H9 (cell line): ENCODE data around the gene ASAP3. TPM values are rescaled to one million over a fixed set of nuclear protein-coding genes. Genes with fewer than 3 reads are reported as not detected.

Source experiments
- DNase-seq: peaks from one replicate; pipeline ENCODE4 v3.0.0-alpha.2; 2017
- H2AFZ ChIP-seq: one replicate; pipeline ENCODE4 v1.6.1; 2013; ENCODE audit warnings: mild to moderate bottlenecking, low read length, control low read depth, moderate library complexity
- H2AK5ac ChIP-seq: 2 replicates; pipeline ENCODE4 v1.6.1; 2013; ENCODE audit warnings: low read length, control low read depth, mixed read lengths; ENCODE audit not compliant: insufficient read length
- H2BK120ac ChIP-seq: one replicate; pipeline ENCODE4 v1.6.1; 2013; ENCODE audit warnings: low read depth, mild to moderate bottlenecking, low read length, control low read depth, inconsistent platforms; ENCODE audit not compliant: poor library complexity, severe bottlenecking
- H2BK12ac ChIP-seq: 2 replicates; pipeline ENCODE4 v1.6.1; 2013; ENCODE audit warnings: low read length, control low read depth, mixed read lengths, low read depth; ENCODE audit not compliant: insufficient read length
- H2BK15ac ChIP-seq: 2 replicates; pipeline ENCODE4 v1.6.1; 2013; ENCODE audit warnings: low read depth, low read length, control low read depth
- H2BK20ac ChIP-seq: one replicate; pipeline ENCODE4 v1.6.1; 2013; ENCODE audit warnings: low read depth, mild to moderate bottlenecking, low read length, control low read depth, inconsistent platforms; ENCODE audit not compliant: poor library complexity, severe bottlenecking
- H2BK5ac ChIP-seq: 2 replicates; pipeline ENCODE4 v1.6.1; 2013; ENCODE audit warnings: low read length, control low read depth, mixed read lengths; ENCODE audit not compliant: insufficient read length
- H3K14ac ChIP-seq: 2 replicates; pipeline ENCODE4 v1.6.1; 2013; ENCODE audit warnings: low read length, control low read depth; ENCODE audit not compliant: insufficient read depth
- H3K18ac ChIP-seq: 2 replicates; pipeline ENCODE4 v1.6.1; 2013; ENCODE audit warnings: low read depth, mild to moderate bottlenecking, mixed read lengths, low read length, control low read depth; ENCODE audit not compliant: insufficient read length
- H3K23ac ChIP-seq: 2 replicates; pipeline ENCODE4 v1.6.1; 2013; ENCODE audit warnings: low read length, control low read depth, mixed read lengths, low read depth; ENCODE audit not compliant: insufficient read length
- H3K23me2 ChIP-seq: 2 replicates; pipeline ENCODE4 v1.6.1; 2013; ENCODE audit warnings: low read depth, mild to moderate bottlenecking, mixed read lengths, low read length, control low read depth; ENCODE audit not compliant: insufficient read length, poor library complexity, severe bottlenecking
- H3K27ac ChIP-seq: 2 replicates; pipeline ENCODE4 v1.5.1; 2013; ENCODE audit warnings: low read length, control low read depth, mixed read lengths, low read depth; ENCODE audit not compliant: insufficient read length
- H3K27me3 ChIP-seq: 2 replicates; pipeline ENCODE4 v1.6.1; 2013; ENCODE audit warnings: low read length, control low read depth, inconsistent platforms; ENCODE audit not compliant: insufficient read depth
- H3K4ac ChIP-seq: 2 replicates; pipeline ENCODE4 v1.6.1; 2013; ENCODE audit warnings: low read depth, mild to moderate bottlenecking, control low read depth, inconsistent platforms, low read length, moderate library complexity
- H3K4me1 ChIP-seq: 2 replicates; pipeline ENCODE4 v1.6.1; 2013; ENCODE audit warnings: low read length, control low read depth, inconsistent platforms; ENCODE audit not compliant: insufficient read depth
- H3K4me2 ChIP-seq: 2 replicates; pipeline ENCODE4 v1.6.1; 2013; ENCODE audit warnings: low read length, control low read depth, mixed read lengths; ENCODE audit not compliant: insufficient read length, insufficient read depth
- H3K56ac ChIP-seq: 2 replicates; pipeline ENCODE4 v1.6.1; 2013; ENCODE audit warnings: low read depth, mild to moderate bottlenecking, mixed read lengths, low read length, control low read depth; ENCODE audit not compliant: insufficient read length
- H3K79me1 ChIP-seq: 2 replicates; pipeline ENCODE4 v1.6.1; 2013; ENCODE audit warnings: low read depth, mild to moderate bottlenecking, moderate library complexity, low read length, control low read depth, inconsistent platforms; ENCODE audit not compliant: insufficient read depth, poor library complexity, severe bottlenecking
- H3K79me2 ChIP-seq: 2 replicates; pipeline ENCODE4 v1.6.1; 2013; ENCODE audit warnings: low read length, control low read depth, inconsistent platforms; ENCODE audit not compliant: insufficient read depth
- H3K9ac ChIP-seq: 2 replicates; pipeline ENCODE4 v1.6.1; 2013; ENCODE audit warnings: low read length, control low read depth, mixed read lengths; ENCODE audit not compliant: insufficient read length; ENCODE audit errors: extremely low read depth
- H3K9me3 ChIP-seq: one replicate; pipeline ENCODE4 v1.6.1; 2013; ENCODE audit warnings: low read depth, low read length, inconsistent platforms; ENCODE audit not compliant: control insufficient read depth
- H3T11ph ChIP-seq: one replicate; pipeline ENCODE4 v1.6.1; 2013; ENCODE audit warnings: mild to moderate bottlenecking, low read length, control low read depth, inconsistent platforms
- H4K20me1 ChIP-seq: one replicate; pipeline ENCODE4 v1.6.1; 2013; ENCODE audit not compliant: control insufficient read depth, insufficient read length, insufficient read depth
- H4K5ac ChIP-seq: 2 replicates; pipeline ENCODE4 v1.6.1; 2013; ENCODE audit warnings: low read depth, mild to moderate bottlenecking, mixed read lengths, low read length, control low read depth; ENCODE audit not compliant: insufficient read length
- H4K8ac ChIP-seq: replicated peaks from 2 replicates; pipeline ENCODE4 v1.6.1; 2013; ENCODE audit warnings: low read length, control low read depth, mixed read lengths, low read depth; ENCODE audit not compliant: insufficient read length
- H4K91ac ChIP-seq: 2 replicates; pipeline ENCODE4 v1.6.1; 2013; ENCODE audit warnings: low read depth, mild to moderate bottlenecking, moderate library complexity, mixed read lengths, low read length, control low read depth; ENCODE audit not compliant: insufficient read length
- H3K27ac Mint-ChIP-seq, 3 experiments: 2 replicates in 2 of 3; 3 replicates in 1 of 3; pipeline ENCODE4 v1.8.0; 2020 to 2021; ENCODE audit warnings: mixed read lengths in 3 of 3, mild to moderate bottlenecking in 1 of 3, moderate library complexity in 1 of 3
- H3K27me3 Mint-ChIP-seq: 2 replicates; pipeline ENCODE4 v1.8.0; 2021; ENCODE audit warnings: low read depth, mild to moderate bottlenecking, moderate library complexity, mixed read lengths
- H3K36me3 Mint-ChIP-seq, 3 experiments: 2 replicates in 2 of 3; 3 replicates in 1 of 3; pipeline ENCODE4 v1.8.0; 2020 to 2021; ENCODE audit warnings: low read depth in 3 of 3, mixed read lengths in 3 of 3; ENCODE audit not compliant: insufficient read depth in 1 of 3
- H3K4me1 Mint-ChIP-seq, 2 experiments: 2 replicates each; pipeline ENCODE4 v1.8.0; 2020; ENCODE audit warnings: mixed read lengths in 2 of 2
- H3K4me3 Mint-ChIP-seq, 2 experiments: 2 replicates in 1 of 2; 3 replicates in 1 of 2; pipeline ENCODE4 v1.8.0; 2020 to 2021; ENCODE audit warnings: mild to moderate bottlenecking in 2 of 2, mixed read lengths in 2 of 2, moderate library complexity in 1 of 2
- H3K9me3 Mint-ChIP-seq, 2 experiments: 2 replicates in 1 of 2; 3 replicates in 1 of 2; pipeline ENCODE4 v1.8.0; 2020; ENCODE audit warnings: mild to moderate bottlenecking in 2 of 2, mixed read lengths in 2 of 2, moderate library complexity in 1 of 2
- CTCF ChIP-seq: fragments of 200-600 bp; sonication (generic); conservative IDR thresholded peaks from 3 replicates; pipeline ENCODE4 v1.8.0; 2021; ENCODE audit warnings: antibody characterized with exemption, mild to moderate bottlenecking
- WGBS: extraction: QIAGEN DNeasy Blood & Tissue Kit; methylation state at CpG from one replicate; pipeline ENCODE4 v1.1.7; 2013; ENCODE audit warnings: missing lambda C conversion rate, low lambda C conversion rate, mixed read lengths; ENCODE audit not compliant: insufficient read length; ENCODE audit errors: extremely low coverage; 5-methylcytosine and 5-hydroxymethylcytosine counted together
- total RNA-seq: library from RNA; stranded (reverse); gene quantifications from 2 replicates; pipeline ENCODE4 v1.2.1, GENCODE V29; 2021

ASAP3 gene
- total RNA-seq, 1 experiment from 2014 or later, result 26.7 TPM

GRCh38 chr1:23431431-23431830, 52.5 kb downstream of the ASAP3 start:
- Mint-ChIP-seq H3K27me3 (peaks cover 29% of the 10 kb centered on the region), H3K4me3 (no peak overlapping the region), H3K4me1 (no peaks in the 10 kb centered on the region), H3K36me3 (peaks cover 36 to 63% (median 54%) of the 10 kb centered on the region in 3 experiments), H3K9me3 (no peaks in the 10 kb centered on the region), H3K27ac (no peak overlapping the region)
- no CpG with 5 or more reads among the region's 5 CpGs for WGBS
- no peaks in the 10 kb centered on the region for H3K23me2 ChIP-seq
- no peak overlapping the region for H3K14ac ChIP-seq
- H3K4me2 ChIP-seq, result no peak overlapping the region
- H2BK20ac ChIP-seq, result no peak overlapping the region
- H2BK5ac ChIP-seq, result no peak overlapping the region
- no peak for TF ChIP-seq CTCF
- no peak overlapping the region for H2AFZ ChIP-seq
- H3K9ac ChIP-seq, result no peak overlapping the region
- H2AK5ac ChIP-seq, result no peak overlapping the region
- no peak overlapping the region for H3K4ac ChIP-seq
- no peaks in the 10 kb centered on the region for H3K9me3 ChIP-seq
- H3K4me1 ChIP-seq, result no peaks in the 10 kb centered on the region
- H4K8ac ChIP-seq, result no peak overlapping the region
- H3T11ph ChIP-seq, result no peak overlapping the region
- H2BK15ac ChIP-seq, result no peak overlapping the region
- no peak overlapping the region for H2BK120ac ChIP-seq
- no peak overlapping the region for H2BK12ac ChIP-seq
- no peak overlapping the region for H3K18ac ChIP-seq
- no peak overlapping the region for H4K91ac ChIP-seq
- H3K27me3 ChIP-seq, result peaks cover 1% of the 10 kb centered on the region; the same call in 1 of the 2 replicates
- no peak overlapping the region for H3K23ac ChIP-seq
- DNase-seq, result no peak
- no peak overlapping the region for H3K56ac ChIP-seq
- H3K79me1 ChIP-seq, result no peaks in the 10 kb centered on the region
- H4K5ac ChIP-seq, result no peak overlapping the region
- H3K27ac ChIP-seq, result no peak overlapping the region
- H4K20me1 ChIP-seq, result no peaks in the 10 kb centered on the region
- H3K79me2 ChIP-seq, result no peaks in the 10 kb centered on the region
